NB4 (cell line): ENCODE data around the gene SORL1-AS1.

ENCODE experiments used
- DNase-seq: peaks from one replicate; pipeline ENCODE4 v3.0.0; 2010; ENCODE audit warnings: low read depth
- H3K4me3 ChIP-seq: one replicate; pipeline ENCODE4 v1.5.1; 2011; ENCODE audit warnings: mild to moderate bottlenecking, low read depth, low read length, moderate library complexity
- MYC ChIP-seq: IDR thresholded peaks from 2 replicates; pipeline ENCODE4 v1.6.1; 2011; ENCODE audit warnings: low read depth, low read length
- POLR2A ChIP-seq: IDR thresholded peaks from 2 replicates; pipeline ENCODE4 v1.6.1; 2011; ENCODE audit warnings: mild to moderate bottlenecking; ENCODE audit not compliant: insufficient read length; ENCODE audit errors: extremely low read depth
- TF ChIP-seq, protein P1 (sequence below): IDR thresholded peaks from one replicate; pipeline ENCODE4 v1.5.1; 2012; ENCODE audit warnings: low read depth, low read length
- TF ChIP-seq, protein P2 (sequence below): IDR thresholded peaks from 2 replicates; pipeline ENCODE4 v1.6.1; 2011; ENCODE audit warnings: low read depth, low read length

SORL1-AS1 gene

DNA sequence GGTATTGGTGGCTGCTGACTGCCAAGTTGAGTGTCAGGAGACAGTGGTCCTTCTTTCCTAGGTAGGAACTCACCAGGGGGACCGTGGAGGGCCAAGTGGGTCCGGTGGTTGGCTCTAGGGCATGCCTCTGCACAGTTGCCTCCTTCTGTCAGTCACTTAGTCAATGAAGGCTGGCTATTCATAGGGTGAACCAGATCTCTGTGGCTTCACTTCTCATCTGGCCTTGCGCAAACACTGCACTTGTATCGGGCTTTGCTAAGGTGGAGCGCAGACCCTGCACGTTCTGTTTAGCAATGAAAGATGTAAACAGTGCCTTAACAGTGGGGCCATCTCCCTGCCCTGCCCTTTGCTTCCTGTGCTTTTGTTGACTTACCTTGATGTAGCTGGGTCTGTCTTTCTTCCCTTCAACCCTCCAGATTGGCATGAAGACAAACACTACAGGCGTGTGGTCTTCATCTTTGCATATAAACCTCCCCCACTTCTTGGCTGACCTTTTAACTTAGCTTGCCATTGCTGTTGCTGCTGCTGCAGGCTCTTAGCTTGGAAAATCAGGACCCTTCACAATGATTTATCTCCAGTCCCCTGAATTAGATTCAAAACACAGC, 6.7 kb upstream of the SORL1-AS1 start:
- peak; percentile 78 for DNase-seq
- H3K4me3 ChIP-seq, result no peak overlapping the region
- TF ChIP-seq MYC (no peak), POLR2A (no peak)
- TF ChIP-seq, protein P1, sequence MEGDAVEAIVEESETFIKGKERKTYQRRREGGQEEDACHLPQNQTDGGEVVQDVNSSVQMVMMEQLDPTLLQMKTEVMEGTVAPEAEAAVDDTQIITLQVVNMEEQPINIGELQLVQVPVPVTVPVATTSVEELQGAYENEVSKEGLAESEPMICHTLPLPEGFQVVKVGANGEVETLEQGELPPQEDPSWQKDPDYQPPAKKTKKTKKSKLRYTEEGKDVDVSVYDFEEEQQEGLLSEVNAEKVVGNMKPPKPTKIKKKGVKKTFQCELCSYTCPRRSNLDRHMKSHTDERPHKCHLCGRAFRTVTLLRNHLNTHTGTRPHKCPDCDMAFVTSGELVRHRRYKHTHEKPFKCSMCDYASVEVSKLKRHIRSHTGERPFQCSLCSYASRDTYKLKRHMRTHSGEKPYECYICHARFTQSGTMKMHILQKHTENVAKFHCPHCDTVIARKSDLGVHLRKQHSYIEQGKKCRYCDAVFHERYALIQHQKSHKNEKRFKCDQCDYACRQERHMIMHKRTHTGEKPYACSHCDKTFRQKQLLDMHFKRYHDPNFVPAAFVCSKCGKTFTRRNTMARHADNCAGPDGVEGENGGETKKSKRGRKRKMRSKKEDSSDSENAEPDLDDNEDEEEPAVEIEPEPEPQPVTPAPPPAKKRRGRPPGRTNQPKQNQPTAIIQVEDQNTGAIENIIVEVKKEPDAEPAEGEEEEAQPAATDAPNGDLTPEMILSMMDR, result no peak
- TF ChIP-seq, protein P2, sequence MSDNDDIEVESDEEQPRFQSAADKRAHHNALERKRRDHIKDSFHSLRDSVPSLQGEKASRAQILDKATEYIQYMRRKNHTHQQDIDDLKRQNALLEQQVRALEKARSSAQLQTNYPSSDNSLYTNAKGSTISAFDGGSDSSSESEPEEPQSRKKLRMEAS, result no peak

DNA sequence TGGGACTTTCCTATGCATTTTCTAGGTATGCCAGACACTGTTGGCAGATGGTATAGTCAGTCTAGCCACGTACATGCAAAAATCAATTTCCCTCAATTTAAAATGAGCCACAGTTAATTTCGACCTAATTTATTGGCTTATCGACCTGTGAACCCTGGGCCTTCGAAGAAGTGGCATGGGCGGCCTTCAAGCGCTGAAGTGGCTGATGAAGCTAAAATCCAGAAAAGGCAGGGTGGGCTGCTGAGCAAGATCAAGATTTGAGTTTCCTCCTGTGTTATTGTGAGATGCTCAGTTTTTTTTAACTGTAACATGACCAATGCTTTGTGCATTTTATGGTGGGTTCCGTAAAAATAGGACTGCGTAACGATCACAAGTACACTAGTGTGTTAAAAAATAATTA, 5.8 kb upstream of the SORL1-AS1 start:
- no peak for TF ChIP-seq POLR2A
- TF ChIP-seq, protein P1, result no peak
- TF ChIP-seq, protein P2, result no peak
- TF ChIP-seq MYC, result no peak
- no peak overlapping the region for H3K4me3 ChIP-seq
- no peak for DNase-seq

DNA sequence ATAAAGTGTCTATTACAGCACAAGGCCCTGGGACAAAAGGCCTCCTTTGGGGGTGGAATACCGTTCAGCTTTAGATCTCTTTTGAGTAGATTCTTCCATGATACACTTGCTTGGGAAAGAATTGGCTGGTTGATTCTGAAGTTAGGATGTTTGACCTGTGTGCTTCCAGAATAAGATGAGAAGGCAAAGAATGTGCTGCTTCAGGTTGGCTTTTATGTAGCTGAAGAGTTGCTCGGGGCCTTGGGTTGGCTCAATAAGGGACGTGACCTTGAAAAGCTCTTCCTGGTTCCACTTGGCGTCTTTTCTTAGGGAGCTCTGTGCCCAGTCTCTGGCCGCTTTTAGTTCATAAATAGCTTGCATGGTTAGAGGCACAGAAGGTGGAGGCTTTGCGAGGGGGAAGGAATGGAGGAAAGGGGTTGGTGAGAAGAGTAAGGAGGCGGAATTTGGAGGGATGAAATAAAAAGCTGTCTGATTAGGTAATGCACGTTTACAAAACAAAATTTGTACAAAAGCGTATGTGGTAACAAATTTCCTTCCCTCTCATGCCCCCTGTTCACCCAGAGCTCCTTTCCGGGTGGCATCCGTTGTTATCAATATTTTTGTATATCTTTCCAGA, 4.2 kb upstream of the SORL1-AS1 start:
- no peak for DNase-seq
- H3K4me3 ChIP-seq, result no peak overlapping the region

DNA sequence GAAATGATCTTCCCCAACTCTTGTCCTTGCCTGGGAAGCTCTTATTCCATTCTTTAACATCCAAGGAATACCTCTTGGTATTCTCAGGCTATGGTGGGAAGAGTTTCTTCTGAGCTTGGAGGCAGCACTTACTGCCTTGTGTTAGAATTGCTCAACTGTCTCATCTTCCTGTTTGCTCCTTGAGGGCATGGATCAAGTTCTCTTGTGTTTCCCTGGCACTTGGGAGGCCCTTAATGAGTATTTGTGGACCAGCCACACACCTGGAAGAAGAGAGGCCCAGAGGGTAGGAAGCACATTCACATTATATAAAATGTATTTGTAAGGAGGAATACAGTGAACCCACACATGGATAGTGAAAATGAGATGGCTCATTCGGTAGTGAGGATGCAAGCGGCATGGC, 3.4 kb upstream of the SORL1-AS1 start:
- no peak for DNase-seq
- no peak overlapping the region for H3K4me3 ChIP-seq
- no peak for TF ChIP-seq MYC
- TF ChIP-seq, protein P1, result no peak
- TF ChIP-seq, protein P2, result no peak
- no peak for TF ChIP-seq POLR2A

More for the DNA sequence above, 4.2 kb upstream of the SORL1-AS1 start:
- TF ChIP-seq, protein P1, result no peak
- TF ChIP-seq MYC (no peak), POLR2A (no peak)
- TF ChIP-seq, protein P2, result no peak

DNA sequence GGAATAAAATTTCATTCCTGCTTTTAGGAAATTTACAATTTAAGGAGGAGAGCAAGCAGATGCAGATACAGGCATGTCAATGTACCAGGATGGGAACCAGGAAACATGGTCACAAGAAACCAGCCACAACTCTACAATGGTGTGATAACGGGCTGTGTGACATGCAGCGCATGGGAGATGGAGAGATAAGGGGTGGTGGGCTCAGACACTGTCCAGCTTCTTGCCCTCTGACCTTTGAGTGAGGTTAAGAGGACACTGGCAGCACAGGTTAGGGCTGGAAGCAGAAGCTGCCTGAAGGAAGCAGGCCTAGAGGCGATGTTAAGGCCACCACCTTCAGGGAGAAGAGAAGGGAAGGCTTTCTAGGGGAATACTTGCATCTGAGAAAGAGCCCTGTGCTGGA, 2.3 kb upstream of the SORL1-AS1 start:
- no peak for DNase-seq
- TF ChIP-seq, protein P1, result no peak
- TF ChIP-seq POLR2A, result no peak
- no peak for TF ChIP-seq MYC
- TF ChIP-seq, protein P2, result no peak
- no peak overlapping the region for H3K4me3 ChIP-seq
